Measurements from ENCODE around the gene LGALS7B. TPM values are rescaled to one million over a fixed set of nuclear protein-coding genes. Genes with fewer than 3 reads are reported as not detected.
"Not testable (repeated sequence)": the region's sequence is repeated elsewhere in the genome, so short reads cannot be mapped to it uniquely, and the experiment has no call there.

LGALS7B gene
- total RNA-seq, 2 donors from 2014 or later, result not detected

GRCh38 chr19:38745316-38745715 is 43.7 kb upstream of the LGALS7B start:
- H3K4me1 ChIP-seq, result no peaks in the 10 kb centered on the region

GRCh38 chr19:38753783-38754182 is 35.2 kb upstream of the LGALS7B start:
- H3K4me1 ChIP-seq; H3K27ac ChIP-seq; H3K9me3 ChIP-seq; intact Hi-C loops (cut with DNase I); DNase-seq; H3K9ac ChIP-seq (ENCODE audit: low read depth in 2 of 2, low read length in 2 of 2); H3K27me3 ChIP-seq; H3K36me3 ChIP-seq; H3K4me3 ChIP-seq: not testable (repeated sequence)

More at GRCh38 chr19:38745316-38745715, 43.7 kb upstream of the LGALS7B start:
- H3K27ac ChIP-seq, result no peak overlapping the region
- no peaks in the 10 kb centered on the region for H3K9me3 ChIP-seq
- no peak for DNase-seq
- H3K36me3 ChIP-seq, result no peaks in the 10 kb centered on the region
- no peak overlapping the region for H3K4me3 ChIP-seq
- no peak overlapping the region for H3K9ac ChIP-seq (ENCODE audit: low read depth in 2 of 2, low read length in 2 of 2)
- no peaks in the 10 kb centered on the region for H3K27me3 ChIP-seq
- intact Hi-C loops (cut with DNase I), result no loop called here
- TF ChIP-seq, protein P1, sequence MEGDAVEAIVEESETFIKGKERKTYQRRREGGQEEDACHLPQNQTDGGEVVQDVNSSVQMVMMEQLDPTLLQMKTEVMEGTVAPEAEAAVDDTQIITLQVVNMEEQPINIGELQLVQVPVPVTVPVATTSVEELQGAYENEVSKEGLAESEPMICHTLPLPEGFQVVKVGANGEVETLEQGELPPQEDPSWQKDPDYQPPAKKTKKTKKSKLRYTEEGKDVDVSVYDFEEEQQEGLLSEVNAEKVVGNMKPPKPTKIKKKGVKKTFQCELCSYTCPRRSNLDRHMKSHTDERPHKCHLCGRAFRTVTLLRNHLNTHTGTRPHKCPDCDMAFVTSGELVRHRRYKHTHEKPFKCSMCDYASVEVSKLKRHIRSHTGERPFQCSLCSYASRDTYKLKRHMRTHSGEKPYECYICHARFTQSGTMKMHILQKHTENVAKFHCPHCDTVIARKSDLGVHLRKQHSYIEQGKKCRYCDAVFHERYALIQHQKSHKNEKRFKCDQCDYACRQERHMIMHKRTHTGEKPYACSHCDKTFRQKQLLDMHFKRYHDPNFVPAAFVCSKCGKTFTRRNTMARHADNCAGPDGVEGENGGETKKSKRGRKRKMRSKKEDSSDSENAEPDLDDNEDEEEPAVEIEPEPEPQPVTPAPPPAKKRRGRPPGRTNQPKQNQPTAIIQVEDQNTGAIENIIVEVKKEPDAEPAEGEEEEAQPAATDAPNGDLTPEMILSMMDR (IDR thresholded peaks at IDR 0.05), result no peak

DNA sequence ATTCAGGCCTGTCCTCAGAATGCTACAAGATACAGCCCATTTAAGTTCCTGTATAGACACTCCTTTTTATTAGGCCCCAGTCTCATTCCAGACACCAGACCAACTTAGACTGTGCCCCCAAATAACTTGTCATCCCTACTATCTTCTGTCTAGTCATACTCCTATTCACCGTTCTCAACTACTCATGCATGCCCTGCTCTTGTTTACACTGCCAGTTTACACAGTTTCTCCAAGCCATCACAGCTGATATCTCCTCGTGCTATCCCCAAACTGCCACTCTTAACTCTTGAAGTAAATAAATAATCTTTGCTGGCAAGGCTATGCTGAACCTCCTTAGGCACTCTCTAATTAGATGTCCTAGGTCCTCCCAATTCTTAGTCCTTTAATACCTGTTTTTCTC is 34.8 kb upstream of the LGALS7B start:
- DNase-seq; H3K9me3 ChIP-seq; H3K4me1 ChIP-seq; H3K4me3 ChIP-seq; intact Hi-C loops (cut with DNase I); H3K27ac ChIP-seq; H3K9ac ChIP-seq (ENCODE audit: low read depth in 2 of 2, low read length in 2 of 2); H3K27me3 ChIP-seq; H3K36me3 ChIP-seq: not testable (repeated sequence)

DNA sequence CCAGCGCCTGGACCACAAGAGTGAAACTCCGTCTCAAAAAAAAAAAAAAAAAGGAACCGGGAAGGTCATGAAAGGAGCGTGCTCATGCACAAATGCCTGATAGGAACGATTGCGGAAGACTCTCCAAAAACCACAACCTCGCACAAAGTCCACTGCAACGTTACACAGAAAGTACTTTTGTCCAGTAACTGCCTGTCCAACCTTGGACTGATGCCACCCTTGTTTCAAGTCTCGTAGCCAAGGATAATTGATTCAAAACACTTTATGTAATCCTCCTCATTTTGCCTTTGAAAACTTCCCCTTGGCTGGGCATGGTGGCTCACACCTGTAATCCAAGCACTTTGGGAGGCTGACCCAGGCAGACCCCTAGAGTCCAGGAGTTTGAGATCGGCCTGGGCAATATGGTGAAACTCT is 29.4 kb upstream of the LGALS7B start:
- intact Hi-C loops (cut with DNase I), result no loop called here
- TF ChIP-seq, protein P1 (IDR thresholded peaks at IDR 0.05), result no peak
- no peaks in the 10 kb centered on the region for H3K9me3 ChIP-seq
- peak; percentile 59 for DNase-seq
- H3K4me3 ChIP-seq, result no peak overlapping the region
- H3K27me3 ChIP-seq, result no peaks in the 10 kb centered on the region
- peak overlapping the region in 1 of 2 donors; percentile 12 for H3K9ac ChIP-seq (ENCODE audit: low read depth in 2 of 2, low read length in 2 of 2)
- H3K36me3 ChIP-seq, result no peaks in the 10 kb centered on the region
- H3K27ac ChIP-seq, result peak overlapping the region; percentile 50
- H3K4me1 ChIP-seq, result no peaks in the 10 kb centered on the region

DNA sequence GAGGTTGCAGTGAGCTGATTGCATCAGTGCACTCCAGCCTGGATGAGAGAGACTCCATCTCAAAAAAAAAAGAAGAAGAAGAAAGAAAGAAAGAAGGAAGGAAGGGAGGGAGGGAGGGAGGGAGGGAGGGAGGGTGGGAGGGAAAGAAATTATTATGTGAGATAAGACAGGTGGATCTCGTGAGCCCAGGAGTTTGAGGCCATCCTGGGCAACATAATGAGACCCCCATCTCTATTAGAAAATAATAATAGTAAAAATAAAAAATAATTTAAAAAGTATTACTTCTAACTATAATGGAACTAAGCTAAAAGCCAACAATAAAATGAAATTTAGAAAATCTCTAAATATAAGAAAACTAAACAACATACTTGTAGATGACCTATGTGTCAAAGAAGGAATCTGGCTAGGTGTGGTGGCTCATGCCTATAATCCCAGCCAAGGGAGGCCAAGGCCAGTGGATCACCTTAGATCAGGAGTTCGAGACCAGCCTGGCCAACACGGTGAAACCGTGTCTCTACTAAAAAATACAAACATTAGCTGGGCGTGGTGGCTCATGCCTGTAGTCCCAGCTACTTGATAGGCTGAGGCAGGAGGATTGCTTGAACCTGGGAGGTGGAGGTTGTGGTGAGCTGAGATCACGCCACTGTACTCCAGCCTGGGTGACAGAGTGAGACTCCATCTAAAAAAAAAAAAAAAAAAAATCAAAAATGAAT is 28.0 kb upstream of the LGALS7B start:
- H3K36me3 ChIP-seq; intact Hi-C loops (cut with DNase I); H3K27ac ChIP-seq; H3K4me3 ChIP-seq; H3K9ac ChIP-seq (ENCODE audit: low read depth in 2 of 2, low read length in 2 of 2); H3K9me3 ChIP-seq; H3K4me1 ChIP-seq; H3K27me3 ChIP-seq; DNase-seq: not testable (repeated sequence)

GRCh38 chr19:38761884-38762389 is 27.1 kb upstream of the LGALS7B start:
- H3K27me3 ChIP-seq; H3K4me1 ChIP-seq; H3K9ac ChIP-seq (ENCODE audit: low read depth in 2 of 2, low read length in 2 of 2); H3K4me3 ChIP-seq; intact Hi-C loops (cut with DNase I); H3K27ac ChIP-seq; DNase-seq; H3K36me3 ChIP-seq; H3K9me3 ChIP-seq: not testable (repeated sequence)

- Histone ChIP-seq H3K9ac (ENCODE audit: low read depth in 2 of 2, low read length in 2 of 2) (no peak overlapping the region), H3K36me3 (no peaks in the 10 kb centered on the region), H3K27me3 (no peaks in the 10 kb centered on the region), H3K9me3 (no peaks in the 10 kb centered on the region), H3K4me3 (no peak overlapping the region), H3K4me1 (no peaks in the 10 kb centered on the region), H3K27ac (no peak overlapping the region)
- DNase-seq, result no peak
- intact Hi-C loops (cut with DNase I), result no loop called here
- TF ChIP-seq, protein P1 (IDR thresholded peaks at IDR 0.05), result no peak
Observed at GRCh38 chr19:38763795-38764220, 25.2 kb upstream of the LGALS7B start.
